Prostate gland (tissue), 2 donors: ENCODE data around the gene ANKRD13C. TPM values are rescaled to one million over a fixed set of nuclear protein-coding genes. Genes with fewer than 3 reads are reported as not detected.

ENCODE experiments used
- DNase-seq: peaks from one replicate; pipeline ENCODE4 v3.0.0-alpha.2; 2019; ENCODE audit warnings: low spot score
- H3K27ac ChIP-seq, 2 donors: fragments of 200-600 bp; sonication (generic); 2 replicates each; pipeline ENCODE4 v1.5.1; 2017 to 2019
- H3K27me3 ChIP-seq: fragments of 200-600 bp; sonication (generic); replicated peaks from 2 replicates; pipeline ENCODE4 v1.5.1; 2019; ENCODE audit not compliant: insufficient read depth
- H3K36me3 ChIP-seq, 2 donors: fragments of 200-600 bp; sonication (generic); 1 replicate in 1 of 2; 2 replicates in 1 of 2; pipeline versions ENCODE4 v1.5.1 to v1.8.1; 2017 to 2019
- H3K4me1 ChIP-seq: fragments of 200-600 bp; sonication (generic); replicated peaks from 2 replicates; pipeline ENCODE4 v1.5.1; 2019
- H3K4me3 ChIP-seq, 2 donors: fragments of 200-600 bp; sonication (generic); 2 replicates each; pipeline ENCODE4 v1.5.1; 2017 to 2019
- H3K9me3 ChIP-seq: fragments of 200-600 bp; sonication (generic); 2 replicates; pipeline ENCODE4 v1.5.1; 2017
- POLR2A ChIP-seq: fragments of 450-650 bp; IDR thresholded peaks from one replicate; pipeline ENCODE4 v1.6.1; 2016; ENCODE audit warnings: antibody characterized with exemption, mild to moderate bottlenecking
- POLR2AphosphoS5 ChIP-seq: sonication (generic); formaldehyde crosslinking; IDR thresholded peaks from one replicate; pipeline ENCODE4 v1.6.1; 2017; ENCODE audit warnings: antibody characterized with exemption
- WGBS: methylation state at CpG from one replicate; pipeline ENCODE4 v1.1.5; 2018; 5-methylcytosine and 5-hydroxymethylcytosine counted together
- intact Hi-C: fragments of 100-400 bp; cut with DNase I; formaldehyde crosslinking; loops from one replicate; pipeline ENCODE4 v1.14.2; 2022
- total RNA-seq, 2 donors: library from RNA; depleted of rRNA; stranded (reverse); fragments of >200 nt; gene quantifications; one replicate each; pipeline ENCODE4 v1.1.0, GENCODE V29; 2016
- TF ChIP-seq, protein P1 (sequence below), 4 experiments: fragments of 200-600 bp in 2 of 4; fragments of 450-650 bp in 2 of 4; sonication (generic) in 2 of 4; IDR thresholded peaks; 1 replicate in 3 of 4; 2 replicates in 1 of 4; pipeline ENCODE4 v1.5.1; 2016 to 2019; ENCODE audit warnings: antibody characterized with exemption in 4 of 4, mild to moderate bottlenecking in 2 of 4, moderate library complexity in 2 of 4

The ANKRD13C gene
- total RNA-seq, 2 donors from 2014 or later: 21.7 to 26.2 TPM

DNA sequence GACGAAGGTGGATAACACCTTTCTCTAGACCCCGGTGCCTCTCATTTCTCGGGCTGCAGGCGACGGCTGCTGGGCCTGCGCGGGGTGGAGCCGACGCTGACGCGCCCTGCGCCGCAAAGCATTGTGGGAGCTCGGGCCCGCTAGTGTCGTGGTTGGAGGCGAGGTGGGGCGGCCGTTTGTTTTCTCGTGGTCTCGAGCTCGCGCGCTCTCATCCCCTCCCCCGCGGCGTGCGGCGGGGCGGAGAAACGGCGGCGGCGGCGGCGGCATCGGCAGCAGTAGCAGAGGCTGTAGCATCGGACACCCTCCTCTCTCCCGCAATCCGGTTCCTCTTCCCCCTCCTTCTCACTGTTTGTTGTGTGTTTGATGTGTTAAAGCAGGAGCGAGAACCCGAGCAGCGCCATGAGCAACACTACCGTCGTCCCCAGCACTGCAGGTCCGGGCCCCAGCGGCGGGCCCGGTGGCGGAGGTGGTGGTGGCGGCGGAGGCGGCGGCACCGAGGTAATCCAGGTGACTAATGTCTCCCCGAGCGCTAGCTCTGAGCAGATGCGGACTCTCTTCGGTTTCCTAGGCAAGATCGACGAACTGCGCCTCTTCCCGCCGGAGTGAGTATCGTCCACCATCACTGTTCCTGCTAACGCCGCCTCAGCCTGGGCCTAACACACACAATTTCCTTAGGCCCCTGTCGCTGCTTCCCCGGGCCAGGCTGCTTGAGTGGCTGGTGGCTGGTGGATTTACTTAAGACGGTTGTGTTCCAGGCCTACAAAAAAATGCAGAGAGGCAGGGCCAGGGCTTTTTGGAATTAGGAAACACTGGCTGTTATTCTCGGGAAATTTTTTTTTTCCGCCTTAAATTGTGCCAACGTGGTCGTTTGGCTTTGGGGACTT lies 133.0 kb downstream of the ANKRD13C start, which contains the start of gene SRSF11:
Gene SRSF11 (plus strand): TSS at position 143 of the 884 bp plus-strand sequence. CDS start 257 bp downstream, at position 400.
- H3K4me1 ChIP-seq: peaks cover 6% of the 10 kb centered on the region

DNA sequence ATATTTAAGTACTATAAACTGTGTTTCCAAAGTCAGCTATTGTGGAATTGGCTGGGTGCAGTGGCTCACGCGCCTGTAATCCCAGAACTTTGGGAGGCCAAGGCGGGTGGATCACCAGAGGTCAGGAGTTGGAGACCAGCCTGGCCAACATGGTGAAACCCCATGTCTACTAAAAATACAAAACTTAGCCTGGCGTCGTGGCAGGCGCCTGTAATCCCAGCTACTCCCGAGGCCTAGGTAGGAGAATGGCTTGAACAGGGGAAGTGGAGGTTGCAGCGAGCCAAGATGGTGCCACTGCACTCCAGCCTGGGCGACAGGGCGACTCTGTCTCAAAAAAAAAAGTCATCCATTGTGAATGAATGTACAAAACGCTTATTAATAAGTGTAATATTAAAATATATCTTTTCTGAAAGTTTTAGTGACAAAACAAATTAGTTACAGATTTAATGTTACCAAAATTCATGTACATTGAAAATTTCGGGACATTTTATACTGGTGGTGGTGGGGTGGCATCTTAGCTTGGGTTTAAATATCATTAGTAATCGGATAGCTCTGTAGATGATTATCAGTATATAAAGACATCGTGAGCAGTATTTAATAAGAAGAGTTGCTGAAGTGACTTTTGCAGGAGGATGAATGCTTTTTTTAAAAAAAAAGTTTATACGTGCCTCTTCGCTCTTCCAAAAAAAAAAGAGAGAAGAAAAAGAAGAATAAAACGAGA lies 133.8 kb downstream of the ANKRD13C start:
- H3K36me3 ChIP-seq: no peaks in the 10 kb centered on the region
- no peaks in the 10 kb centered on the region for H3K9me3 ChIP-seq
- H3K27me3 ChIP-seq: no peaks in the 10 kb centered on the region
- no peak for DNase-seq
- H3K4me1 ChIP-seq: peaks cover 6% of the 10 kb centered on the region
- TF ChIP-seq POLR2A (no peak), POLR2AphosphoS5 (no peak)
- TF ChIP-seq, protein P1, sequence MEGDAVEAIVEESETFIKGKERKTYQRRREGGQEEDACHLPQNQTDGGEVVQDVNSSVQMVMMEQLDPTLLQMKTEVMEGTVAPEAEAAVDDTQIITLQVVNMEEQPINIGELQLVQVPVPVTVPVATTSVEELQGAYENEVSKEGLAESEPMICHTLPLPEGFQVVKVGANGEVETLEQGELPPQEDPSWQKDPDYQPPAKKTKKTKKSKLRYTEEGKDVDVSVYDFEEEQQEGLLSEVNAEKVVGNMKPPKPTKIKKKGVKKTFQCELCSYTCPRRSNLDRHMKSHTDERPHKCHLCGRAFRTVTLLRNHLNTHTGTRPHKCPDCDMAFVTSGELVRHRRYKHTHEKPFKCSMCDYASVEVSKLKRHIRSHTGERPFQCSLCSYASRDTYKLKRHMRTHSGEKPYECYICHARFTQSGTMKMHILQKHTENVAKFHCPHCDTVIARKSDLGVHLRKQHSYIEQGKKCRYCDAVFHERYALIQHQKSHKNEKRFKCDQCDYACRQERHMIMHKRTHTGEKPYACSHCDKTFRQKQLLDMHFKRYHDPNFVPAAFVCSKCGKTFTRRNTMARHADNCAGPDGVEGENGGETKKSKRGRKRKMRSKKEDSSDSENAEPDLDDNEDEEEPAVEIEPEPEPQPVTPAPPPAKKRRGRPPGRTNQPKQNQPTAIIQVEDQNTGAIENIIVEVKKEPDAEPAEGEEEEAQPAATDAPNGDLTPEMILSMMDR (IDR thresholded peaks at IDR 0.05): no peak
- intact Hi-C loops: loop anchor here (5.0 kb wide), 2 partner anchors 132 to 192 kb away; partner anchors contain the start of genes ANKRD13C and CTH
- H3K27ac ChIP-seq: peak overlapping the region; percentile 97 to 98
- WGBS: 45% methylated on average over 17 of the region's 17 CpGs
- H3K4me3 ChIP-seq: peak overlapping the region; percentile 75 to 76

More for the DNA sequence above, 133.0 kb downstream of the ANKRD13C start, which contains the start of gene SRSF11:
- H3K9me3 ChIP-seq: no peaks in the 10 kb centered on the region
- peak within 1 kb of the TSS; percentile 75 to 76 for H3K4me3 ChIP-seq
- no peaks in the 10 kb centered on the region for H3K27me3 ChIP-seq
- no peaks in the 10 kb centered on the region for H3K36me3 ChIP-seq
- peak within 1 kb of the TSS; percentile 97 to 98 for H3K27ac ChIP-seq
- under 1% methylated on average over 72 of the region's 74 CpGs for WGBS
- TF ChIP-seq, protein P1 (IDR thresholded peaks at IDR 0.05): peak in 2 of 4 experiments; percentile 20 to 31
- TF ChIP-seq POLR2A (peak; percentile 92), POLR2AphosphoS5 (peak; percentile 93)
- DNase-seq: peak; percentile 96
- intact Hi-C loops: loop anchor here (5.0 kb wide), 2 partner anchors 131 to 191 kb away; partner anchors contain the start of genes ANKRD13C and CTH

DNA sequence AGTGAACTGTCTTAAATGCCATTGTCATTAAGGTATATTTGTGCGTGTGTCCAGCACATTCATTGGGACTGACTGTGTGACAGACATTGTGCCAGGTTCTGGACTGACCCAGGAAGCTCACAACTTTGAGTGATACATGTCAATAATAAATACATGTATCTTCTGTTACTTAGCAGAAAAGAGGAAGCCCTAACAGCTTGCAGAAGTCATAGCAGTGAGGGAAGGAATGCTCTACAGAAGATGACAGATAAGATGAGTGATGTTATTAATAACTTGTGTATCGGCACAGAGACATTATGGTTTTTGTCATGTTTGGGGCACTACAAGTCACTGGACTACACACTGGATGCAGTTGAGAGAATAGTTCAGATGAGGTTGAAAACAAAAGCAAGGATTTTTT lies 134.5 kb downstream of the ANKRD13C start:
- Histone ChIP-seq H3K4me3 (no peak overlapping the region), H3K4me1 (peaks cover 6% of the 10 kb centered on the region), H3K27ac (no peak overlapping the region), H3K9me3 (no peaks in the 10 kb centered on the region), H3K36me3 (no peaks in the 10 kb centered on the region), H3K27me3 (no peaks in the 10 kb centered on the region)
- intact Hi-C loops: loop anchor here (5.0 kb wide), 2 partner anchors 132 to 192 kb away; partner anchors contain the start of genes ANKRD13C and CTH
- WGBS: 89% methylated on average over 2 of the region's 2 CpGs
- TF ChIP-seq POLR2A: no peak
- TF ChIP-seq, protein P1 (IDR thresholded peaks at IDR 0.05): no peak
- no peak for TF ChIP-seq POLR2AphosphoS5
- DNase-seq: no peak

DNA sequence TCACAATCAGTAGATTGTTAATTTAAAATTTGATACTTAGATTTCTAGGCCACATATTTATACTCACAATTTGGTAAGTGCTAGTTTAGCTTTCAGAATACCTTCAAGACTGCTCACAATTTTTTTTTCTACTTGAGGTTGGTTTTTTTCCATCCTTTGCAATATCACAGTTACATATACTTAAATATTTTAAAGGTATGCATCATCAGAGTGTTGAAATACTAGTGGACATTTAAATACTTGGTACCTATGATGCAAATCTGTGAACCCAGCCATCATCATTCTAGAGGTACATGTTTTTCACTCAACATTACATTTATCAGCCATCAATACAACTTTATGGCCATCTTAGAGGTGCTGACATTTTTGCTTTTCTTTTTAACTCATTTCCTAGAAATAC lies 143.0 kb downstream of the ANKRD13C start:
- no peaks in the 10 kb centered on the region for H3K27me3 ChIP-seq
- no peaks in the 10 kb centered on the region for H3K36me3 ChIP-seq
- H3K9me3 ChIP-seq: no peaks in the 10 kb centered on the region
- H3K27ac ChIP-seq: no peak overlapping the region
- H3K4me1 ChIP-seq: no peaks in the 10 kb centered on the region
- TF ChIP-seq POLR2A (no peak), POLR2AphosphoS5 (no peak)
- TF ChIP-seq, protein P1 (IDR thresholded peaks at IDR 0.05): no peak
- no peak overlapping the region for H3K4me3 ChIP-seq
- DNase-seq: no peak
- intact Hi-C loops: no loop called here
